HG02970 (cell line): ENCODE data around the gene ZNF524.
"Not testable (repeated sequence)": the region's sequence is repeated elsewhere in the genome, so short reads cannot be mapped to it uniquely, and the experiment has no call there.

Source experiments
- ATAC-seq: cut with Tn5 transposase; IDR thresholded peaks from one replicate; pipeline ENCODE4 v1.9.1; 2021; ENCODE audit warnings: mild to moderate bottlenecking, moderate library complexity, moderate number of reproducible peaks; ENCODE audit not compliant: unreplicated experiment, low FRiP score

Gene ZNF524, protein sequence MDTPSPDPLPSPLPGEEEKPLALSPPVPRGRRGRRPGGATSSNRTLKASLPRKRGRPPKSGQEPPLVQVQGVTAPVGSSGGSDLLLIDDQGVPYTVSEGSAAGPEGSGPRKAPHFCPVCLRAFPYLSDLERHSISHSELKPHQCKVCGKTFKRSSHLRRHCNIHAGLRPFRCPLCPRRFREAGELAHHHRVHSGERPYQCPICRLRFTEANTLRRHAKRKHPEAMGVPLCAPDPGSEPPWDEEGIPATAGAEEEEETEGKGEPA

DNA sequence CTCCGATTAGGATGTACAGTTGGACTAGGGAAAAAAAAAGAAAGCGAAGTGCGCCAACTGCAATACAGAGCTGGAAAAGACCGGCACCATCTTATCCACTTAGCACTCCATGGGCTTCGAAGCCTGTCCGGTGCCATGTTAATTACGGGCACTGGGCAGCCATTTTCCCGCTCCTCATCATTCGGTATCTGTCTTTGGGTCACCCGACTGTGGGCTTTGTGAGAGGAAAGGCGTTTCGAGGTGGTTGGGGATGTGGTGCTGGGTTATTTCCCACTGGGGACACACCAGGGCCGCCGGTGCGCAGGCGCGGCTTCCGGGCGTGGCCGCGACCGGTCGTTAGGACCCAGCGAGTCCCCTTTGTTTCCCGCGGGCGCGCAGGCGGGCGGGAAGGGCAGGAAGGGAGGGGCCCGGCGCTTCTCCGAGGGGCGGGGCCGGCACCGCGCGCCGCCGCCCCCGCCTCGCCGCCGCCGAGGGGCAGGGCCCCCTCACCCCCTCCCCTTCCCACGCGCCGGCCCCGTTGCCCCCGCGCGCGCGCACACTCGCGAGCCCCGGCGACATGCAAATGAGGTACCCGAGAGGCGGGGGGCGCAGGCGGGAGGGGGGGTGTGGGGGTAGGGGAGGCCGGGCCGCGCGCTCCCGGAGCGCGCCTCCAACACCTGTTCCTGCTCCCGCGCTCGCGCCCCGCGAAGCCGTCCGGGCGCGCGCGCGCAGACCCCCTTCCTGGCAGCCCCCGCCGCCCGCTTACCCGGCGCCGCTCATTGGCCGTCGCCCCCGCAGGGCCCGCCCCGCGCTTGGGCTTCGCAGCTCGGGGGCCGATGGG lies at the start of gene ZNF524:
TSS of gene ZNF524 (plus strand) at position 447 of the 820 bp plus-strand sequence. CDS start 1,825 bp downstream, outside the sequence.
- peak; percentile 40 for ATAC-seq

DNA sequence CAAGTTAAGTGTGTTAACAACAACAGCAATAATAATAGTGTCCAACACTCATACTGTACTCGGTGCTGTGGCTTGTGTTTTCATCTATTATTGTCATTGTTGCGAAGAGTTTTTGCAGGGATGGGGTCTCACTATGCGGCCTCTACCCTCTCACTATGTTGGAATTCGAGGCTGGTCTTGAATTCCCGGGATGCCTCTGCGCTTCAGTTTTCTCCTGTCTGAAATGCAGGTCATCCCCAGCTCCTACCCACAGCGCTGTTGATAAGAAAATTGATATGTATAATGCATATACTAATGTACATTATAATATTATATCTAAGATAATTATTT lies 49.8 kb upstream of the ZNF524 start:
- ATAC-seq, result no peak

DNA sequence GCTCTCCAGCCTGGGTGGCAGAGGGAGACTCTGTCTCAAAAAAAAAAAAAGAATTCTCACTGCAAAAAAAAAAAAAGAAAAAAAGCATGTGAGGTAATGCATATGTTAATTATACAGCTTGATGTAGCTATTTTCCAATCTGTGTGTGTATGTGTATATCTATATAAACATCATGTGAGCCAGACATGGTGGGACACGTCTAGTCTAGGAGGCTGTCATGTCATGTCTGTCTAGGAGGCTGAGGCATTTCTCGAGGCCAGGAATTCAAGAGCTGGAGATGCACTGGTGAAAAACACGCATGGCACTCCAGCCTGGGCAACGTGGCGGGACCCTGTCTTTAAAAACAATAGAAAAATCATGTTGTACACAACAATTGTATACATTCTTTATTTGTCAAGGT lies 47.9 kb upstream of the ZNF524 start:
- ATAC-seq, result no peak

DNA sequence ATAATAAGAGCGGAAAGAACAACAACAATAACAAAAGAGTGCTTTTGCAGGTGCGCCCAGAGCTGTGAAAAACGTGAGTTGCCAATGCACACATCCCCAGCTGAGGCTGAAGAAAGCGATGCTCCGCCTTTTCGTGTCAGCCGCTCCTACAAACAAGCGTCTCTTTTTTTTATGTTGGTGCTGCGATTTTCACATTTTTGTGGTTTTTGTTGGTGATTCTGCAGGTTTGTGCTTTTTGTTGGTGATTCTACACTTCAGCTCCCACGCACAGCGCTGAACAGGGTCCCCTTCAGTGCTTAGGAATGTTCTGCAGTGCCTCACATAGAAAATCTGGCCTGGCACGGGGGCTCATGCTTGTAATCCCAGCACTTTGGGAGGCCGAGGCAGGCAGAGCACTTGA lies 47.5 kb upstream of the ZNF524 start:
- no peak for ATAC-seq

DNA sequence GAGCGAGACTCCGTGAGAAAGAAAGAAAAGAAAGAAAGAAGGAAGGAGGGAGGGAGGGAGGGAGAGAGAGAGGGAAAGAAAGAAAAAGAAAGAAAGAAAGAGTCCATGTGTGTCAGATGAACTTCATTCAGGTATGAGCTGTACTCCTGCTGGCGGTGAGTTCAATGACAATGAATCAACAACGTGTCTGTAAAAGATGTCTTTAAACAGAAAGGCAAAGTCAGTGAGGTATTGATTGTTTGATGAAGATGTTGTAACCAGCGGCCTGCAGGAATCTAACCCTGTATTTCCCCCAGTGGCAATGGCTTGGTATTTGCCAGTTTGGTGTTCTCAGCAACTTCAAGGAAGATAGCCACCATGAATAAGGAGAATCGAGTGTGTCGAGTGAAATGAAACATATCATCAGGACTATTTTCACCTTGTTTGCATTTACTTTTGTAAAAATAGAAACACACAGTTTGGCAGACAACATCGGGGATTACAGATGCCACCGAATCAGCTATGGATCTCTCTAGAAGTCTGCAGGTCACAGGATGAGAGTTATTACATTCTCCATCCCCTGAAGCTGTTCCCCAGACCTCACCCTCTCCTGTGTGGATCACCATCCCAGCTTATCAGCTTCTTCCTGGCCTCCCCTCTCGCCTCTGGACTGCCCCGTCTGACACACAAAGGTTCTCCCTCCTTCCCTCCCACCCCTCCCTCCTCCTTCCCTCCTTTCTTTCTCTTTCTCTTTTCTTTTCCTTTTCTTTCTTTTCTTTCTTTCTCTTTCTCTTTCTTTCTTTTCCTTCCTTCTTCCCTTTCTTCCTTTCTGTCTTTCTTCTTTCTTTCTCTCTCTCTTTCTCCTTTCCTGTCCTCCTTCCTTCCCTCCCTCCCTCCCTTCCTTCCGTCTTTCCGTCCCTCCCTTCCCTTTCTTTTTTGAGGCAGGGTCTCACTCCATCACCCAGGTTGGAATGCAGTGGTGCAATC lies 46.6 kb upstream of the ZNF524 start:
- ATAC-seq, result no peak

DNA sequence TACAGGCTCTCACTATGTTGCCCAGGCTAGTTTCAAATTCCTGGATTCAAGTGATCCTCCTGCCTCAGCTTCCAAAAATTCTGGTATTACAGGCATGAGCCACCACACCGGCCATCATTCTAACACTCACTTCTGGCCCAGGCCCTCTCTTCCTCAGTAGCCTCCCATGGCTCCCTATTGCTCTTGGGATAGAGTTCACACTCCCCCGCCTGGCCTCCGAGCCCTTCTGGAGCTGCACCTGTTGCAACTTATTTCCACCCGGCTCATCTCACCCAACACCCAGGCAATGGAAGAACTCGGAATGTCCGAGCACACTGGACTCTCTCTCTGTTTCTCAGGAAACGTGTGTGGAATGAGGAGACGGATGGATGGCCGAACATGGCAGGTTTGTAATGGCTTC lies 45.8 kb upstream of the ZNF524 start:
- ATAC-seq, result no peak

DNA sequence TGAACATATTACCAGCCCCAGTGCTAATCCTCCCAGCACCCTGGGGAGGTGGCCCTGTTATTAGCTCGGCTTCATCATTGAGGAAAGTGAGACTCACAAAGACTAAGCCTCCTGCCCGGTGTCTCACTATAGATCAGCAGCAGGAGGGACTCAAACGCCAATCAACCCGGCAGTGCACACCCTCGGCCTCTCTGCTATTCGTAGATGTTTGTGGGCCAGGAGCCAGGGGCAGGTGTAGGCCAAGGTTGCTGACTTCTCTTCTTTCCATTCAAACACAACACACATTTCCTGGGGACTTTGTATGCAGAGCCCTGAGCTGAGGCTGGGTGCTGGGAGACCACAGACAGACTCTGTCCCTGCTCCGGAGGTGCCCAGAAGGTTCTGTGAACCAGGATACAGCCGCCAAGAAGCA lies 45.3 kb upstream of the ZNF524 start:
- no peak for ATAC-seq

DNA sequence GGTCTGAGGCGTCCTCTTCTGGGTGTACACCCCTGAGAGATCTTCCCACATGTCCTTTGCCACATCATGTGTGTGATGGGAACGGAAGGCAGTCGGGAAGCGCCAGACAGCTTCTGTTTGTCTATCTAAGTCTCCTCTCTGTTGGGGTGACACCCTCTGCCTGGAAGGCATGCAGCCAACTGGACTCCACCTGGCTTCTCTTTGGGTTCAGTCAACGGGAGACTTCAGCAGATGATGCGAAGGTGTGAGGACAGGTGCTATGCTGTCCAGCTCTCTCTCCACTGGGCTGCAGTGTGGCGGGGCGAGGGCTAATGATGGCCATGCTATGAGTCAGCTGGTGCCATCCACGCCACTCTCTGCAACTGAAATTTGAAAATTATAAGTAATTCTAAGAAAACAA lies 40.4 kb upstream of the ZNF524 start:
- ATAC-seq, result no peak

DNA sequence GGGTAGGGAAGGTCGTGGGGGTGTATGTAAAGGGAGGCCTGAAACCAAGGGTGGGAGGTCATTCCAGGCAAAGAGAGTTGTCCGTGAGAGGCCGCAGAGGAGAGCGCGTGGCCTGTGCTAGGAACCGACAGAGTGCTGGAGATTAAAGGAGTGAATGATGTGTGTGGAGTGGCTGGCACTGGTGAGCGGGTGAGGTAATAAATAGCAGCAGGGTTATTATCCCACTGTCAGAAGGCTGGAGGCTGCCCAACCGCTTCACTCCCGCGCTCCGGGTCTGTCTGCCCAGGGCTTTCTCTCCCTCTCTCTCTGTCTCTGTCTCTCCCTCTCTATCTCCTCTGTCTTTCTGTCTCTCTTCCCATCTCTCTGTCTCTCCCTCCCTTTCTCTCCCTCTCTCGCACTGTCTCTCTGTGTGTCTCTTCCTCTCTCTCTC lies 36.8 kb upstream of the ZNF524 start:
- no peak for ATAC-seq

DNA sequence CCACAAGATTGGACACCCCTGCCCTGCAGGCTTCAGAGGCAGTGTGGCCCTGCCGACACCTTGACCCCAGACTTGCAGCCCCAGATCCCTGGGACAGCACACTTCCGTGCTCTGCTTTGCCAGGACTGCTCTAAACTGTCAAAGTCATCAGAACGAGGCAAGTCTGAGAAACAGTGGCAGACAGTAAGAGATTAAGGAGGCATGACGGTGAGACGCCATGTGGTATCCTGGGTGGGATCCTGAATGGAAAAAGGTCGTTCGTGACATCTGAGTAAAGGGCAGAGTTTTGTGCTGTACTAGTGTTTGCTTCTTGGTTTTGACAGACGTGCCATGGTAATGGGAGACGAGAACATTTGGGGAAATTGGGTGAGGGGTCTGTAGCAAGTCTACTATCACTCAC lies 33.3 kb upstream of the ZNF524 start:
- no peak for ATAC-seq

DNA sequence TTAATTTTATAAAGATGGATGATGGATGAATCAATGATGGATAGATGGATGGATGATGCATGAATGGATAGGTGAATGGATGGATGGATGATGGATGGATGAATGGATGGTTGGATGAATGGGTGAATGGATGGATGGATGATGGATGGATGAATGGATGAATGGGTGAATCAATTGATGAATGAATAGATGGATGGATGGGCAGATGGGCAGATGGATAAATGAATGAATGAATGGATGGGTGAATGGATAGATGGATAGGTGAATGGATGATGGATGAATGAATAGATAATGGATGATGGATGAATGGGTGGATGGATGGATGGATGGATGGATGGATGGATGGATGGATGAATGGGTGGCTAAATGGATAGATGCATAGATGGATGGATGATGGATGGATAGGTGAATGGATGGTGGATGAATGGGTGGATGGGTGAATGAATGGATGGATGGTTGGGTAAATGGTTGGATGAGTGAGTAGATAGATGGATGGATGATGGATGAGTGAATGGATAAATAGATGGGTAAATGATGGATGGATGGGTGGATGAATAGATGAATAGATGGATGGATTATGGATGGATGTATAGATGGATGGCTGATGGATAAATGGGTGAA lies 32.3 kb upstream of the ZNF524 start:
- ATAC-seq, result no peak

DNA sequence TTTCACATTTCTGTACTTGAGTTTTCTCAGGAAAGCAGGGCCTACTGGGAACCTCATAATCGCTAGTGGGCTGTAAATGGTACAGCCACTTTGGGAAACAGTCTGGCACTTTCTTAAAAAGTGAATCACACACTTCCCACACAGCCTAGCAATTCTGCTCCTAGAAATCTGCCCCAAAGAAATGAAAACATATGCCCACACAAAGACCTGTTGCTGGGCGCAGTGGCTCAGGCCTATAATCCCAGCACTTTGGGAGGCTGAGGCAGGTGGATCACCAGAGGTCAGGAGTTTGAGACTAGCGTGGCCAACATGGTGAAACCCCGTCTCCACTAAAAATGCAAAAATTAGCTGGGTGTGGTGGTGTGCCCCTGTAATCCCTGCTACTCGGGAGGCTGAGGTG lies 30.6 kb upstream of the ZNF524 start:
- ATAC-seq, result not testable (repeated sequence)

DNA sequence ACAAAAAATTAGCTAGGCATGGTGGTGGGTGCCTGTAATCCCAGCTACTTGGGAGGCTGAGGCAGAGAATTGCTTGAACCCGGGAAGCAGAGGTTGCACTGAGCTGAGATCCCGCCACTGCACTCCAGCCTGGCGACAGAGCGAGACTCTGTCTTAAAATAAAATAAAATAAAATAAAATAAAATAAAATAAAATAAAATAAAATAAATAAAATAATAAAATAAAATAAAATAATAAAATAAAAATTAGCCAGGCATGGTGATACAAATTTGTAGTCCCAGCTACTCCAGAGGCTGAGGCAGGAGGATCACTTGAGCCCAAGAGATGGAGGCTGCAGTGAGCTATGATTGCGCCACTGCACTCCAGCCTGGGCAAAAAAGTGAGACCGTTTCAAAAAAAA lies 26.2 kb upstream of the ZNF524 start:
- not testable (repeated sequence) for ATAC-seq

DNA sequence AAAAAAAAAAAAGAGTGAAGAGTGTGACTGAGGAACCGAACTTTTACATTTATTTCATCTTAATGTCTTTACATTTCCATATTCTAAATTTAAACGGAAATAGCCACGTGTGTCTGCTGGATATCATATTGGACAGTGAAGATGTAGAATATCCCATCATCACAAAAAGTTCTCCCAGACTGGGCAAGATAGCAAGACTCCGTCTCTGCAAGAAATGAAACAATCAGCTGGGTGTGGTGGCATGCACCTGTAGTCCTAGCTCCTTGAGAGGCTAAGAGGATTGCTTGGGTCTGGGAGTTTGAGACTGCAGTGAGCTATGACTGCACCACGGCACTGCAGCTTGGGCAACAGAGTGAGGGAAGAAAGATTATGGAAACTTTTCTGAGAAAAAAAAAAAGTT lies 23.3 kb upstream of the ZNF524 start:
- ATAC-seq, result no peak

DNA sequence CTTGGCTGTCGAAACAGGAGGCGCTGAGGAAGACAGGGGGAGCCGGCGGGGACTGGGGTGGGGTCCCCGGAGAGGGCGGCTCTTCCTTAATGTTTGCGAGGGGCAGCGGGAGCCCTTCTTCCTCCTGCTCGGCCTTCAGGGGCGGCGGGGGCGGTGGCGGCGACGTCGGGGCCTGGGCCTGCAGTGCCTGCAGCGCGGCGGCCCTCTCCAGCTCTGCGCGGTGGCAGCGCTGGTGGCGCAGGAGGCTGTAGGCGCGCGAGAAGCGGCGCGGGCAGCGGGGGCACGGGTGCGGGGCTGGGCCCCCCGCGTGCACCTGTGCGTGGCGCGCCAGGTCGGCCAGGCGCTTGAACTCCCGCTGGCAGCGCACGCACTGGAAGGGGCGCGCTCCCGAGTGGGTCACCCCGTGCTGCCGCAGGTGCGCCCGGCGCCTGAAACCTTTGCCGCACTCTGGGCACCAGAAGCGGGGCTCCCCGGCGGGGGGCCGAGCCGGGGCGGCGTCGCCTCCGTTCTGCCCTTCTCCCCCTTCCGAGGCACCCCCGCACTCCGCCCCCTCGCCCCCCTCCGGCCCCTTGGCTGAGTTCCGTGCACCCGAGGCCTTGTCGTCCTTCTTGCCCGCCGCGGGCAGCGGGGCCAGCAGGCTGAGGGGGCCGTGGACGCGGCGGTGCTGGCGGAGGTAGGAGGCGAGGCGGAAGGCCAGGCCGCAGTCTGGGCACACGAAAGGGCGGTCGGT lies 21.9 kb upstream of the ZNF524 start:
- no peak for ATAC-seq

DNA sequence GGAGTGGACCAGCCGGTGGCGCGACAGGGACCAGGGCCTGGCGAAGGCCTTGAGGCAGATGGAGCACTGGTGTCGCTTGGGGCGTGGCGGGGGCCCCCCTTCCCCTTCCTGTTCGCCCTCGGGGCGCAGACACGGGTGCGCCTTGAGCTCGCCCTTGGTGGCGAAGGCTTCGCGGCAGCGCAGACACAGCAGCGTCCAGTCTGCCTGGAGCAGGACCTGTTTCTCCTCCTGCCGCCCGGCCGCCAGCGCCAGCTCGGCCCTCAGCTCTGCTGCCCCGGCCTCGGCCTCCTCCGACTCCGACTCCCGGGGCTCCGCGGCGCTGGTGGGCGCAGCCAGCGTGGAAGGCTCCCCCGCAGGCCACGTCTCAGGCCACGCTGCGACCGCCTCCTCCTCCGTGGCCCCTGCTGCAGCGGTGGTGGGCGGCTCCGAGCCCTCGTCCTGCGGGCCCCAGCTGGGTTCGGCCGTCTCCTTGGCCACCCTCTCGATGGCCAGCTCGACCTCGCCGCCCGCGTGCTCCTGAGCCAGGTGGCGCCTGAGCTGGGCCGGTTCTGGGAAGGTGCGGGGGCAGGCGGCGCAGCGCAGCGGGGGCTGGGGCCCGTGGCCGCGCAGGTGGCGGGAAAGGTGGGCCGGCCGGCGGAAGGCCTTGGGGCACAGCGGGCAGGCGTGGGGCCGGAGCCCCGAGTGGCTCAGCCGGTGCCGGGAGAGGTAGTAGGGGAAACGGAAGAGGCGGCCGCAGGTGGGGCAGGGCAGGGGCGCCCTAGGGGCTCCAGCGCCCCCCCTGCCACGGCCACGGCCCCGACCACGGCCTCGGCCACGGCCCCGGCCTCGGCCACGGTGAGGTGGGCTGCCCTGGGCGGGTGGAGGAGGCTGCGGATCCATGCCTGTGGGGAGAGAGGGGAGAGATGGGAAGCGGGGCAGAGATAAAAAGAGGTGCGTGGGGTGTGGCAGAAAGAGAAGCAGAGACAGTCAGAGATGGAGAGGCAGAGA lies 21.0 kb upstream of the ZNF524 start:
- no peak for ATAC-seq

DNA sequence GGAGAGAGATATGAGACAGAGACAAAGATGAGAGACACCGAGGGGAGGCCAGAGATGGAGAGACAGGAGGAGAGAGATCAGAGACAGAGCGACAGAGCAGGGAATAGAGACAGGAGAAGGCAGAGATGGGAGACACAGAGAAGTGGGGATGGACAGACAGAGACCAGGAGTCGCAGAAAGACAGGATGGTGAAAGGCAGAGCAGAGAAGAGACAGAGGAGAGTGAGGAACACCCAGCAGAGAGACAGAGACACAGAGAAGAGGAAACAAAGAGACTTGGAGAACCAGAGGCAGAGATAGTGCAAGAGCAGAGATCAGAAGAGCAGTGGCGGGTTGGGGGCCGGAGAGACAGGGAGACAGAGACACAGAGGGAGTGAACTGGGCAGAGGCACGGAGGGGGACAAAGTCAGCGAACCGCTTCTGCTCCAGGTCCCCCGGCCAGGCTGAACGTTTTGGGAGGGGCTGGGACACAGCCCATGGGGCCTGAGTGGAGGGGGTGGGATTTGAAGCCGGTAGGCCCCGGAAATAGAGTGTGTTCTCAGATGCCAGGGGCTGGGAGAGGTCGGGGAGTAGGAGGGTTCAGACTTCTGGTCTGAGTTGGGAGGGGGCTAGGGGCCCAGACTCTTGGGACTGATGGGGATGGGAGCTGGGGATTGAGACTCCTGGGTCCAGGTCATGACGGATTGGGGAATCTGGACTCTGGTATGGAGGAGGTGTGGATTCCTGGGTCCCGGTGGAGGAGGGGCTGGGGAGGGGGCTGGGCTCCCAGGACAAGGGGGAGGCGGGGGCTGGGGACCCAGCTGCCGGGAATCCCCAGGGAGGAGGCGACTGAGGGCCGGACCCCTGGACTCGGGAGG lies 20.1 kb upstream of the ZNF524 start:
- ATAC-seq, result no peak

DNA sequence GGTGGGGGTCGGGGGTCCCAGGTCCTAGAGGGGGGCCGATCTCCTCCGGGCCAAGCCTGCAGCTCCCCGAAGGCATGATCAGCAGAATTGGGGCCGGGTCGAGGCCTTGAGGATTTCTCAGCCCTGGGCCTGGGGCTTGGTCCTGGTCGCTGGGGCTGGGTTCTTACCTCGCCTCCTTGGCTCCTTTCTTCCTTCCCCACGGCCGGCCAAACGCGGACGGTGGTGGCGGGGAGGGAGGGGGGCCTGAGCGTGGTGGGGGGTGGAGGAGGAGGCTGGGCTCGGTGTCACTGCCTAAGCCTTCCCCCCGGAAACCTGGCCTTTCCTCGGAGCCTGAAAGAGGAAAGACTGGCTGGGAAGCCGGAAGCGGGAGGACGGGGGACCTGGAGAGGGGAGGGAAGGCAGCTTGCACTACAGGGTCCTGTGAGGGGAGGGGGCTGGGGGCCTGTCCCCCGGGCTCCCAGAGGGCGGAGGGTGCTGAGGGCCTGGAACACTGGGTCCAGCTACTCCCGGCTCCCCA lies 19.4 kb upstream of the ZNF524 start, which contains the start of gene ZNF579:
TSS of gene ZNF579 (minus strand) at position 221 of the 517 bp plus-strand sequence. CDS start 1,209 bp downstream, outside the sequence.
- ATAC-seq, result no peak
